ENCODE measurements around the gene ARHGAP28.

- TF ChIP-seq POLR2A (IDR thresholded peaks at IDR 0.05; ENCODE audit: low read depth, low read length) (no peak), POLR2AphosphoS5 (IDR thresholded peaks at IDR 0.05; ENCODE audit: low read depth, low read length) (no peak), TAF1 (IDR thresholded peaks at IDR 0.05; ENCODE audit: borderline replicate concordance, low read depth, low read length) (no peak)
These were observed 131.4 kb downstream of the ARHGAP28 start for GRCh38 chr18:6860804-6861448.

Measured in GM12892 (cell line).